ENCODE results near the gene CASZ1. TPM values are rescaled to one million over a fixed set of nuclear protein-coding genes. Genes with fewer than 3 reads are reported as not detected.

Gene CASZ1
- total RNA-seq, 1 experiment from 2014 or later, result 12.6 TPM

GRCh38 chr1:10593750-10594149 is 202.7 kb downstream of the CASZ1 start:
- TF ChIP-seq CTCF (IDR thresholded peaks at IDR 0.05; ENCODE audit: unreplicated experiment), result no peak
- CTCF ChIA-PET, result interaction anchor here (0.6 to 1.7 kb wide), 2 partner anchors 65 to 736 kb away, joined by 3 read pairs; no protein-coding TSS in a partner anchor
- H3K36me3 Mint-ChIP-seq (ENCODE audit: insufficient read depth, unreplicated experiment), result no peaks in the 10 kb centered on the region
- no TSS peak for BruUV-seq (replicated peaks)
- H3K4me3 Mint-ChIP-seq (ENCODE audit: low read depth, unreplicated experiment), result no peak overlapping the region
- H3K27me3 Mint-ChIP-seq (ENCODE audit: unreplicated experiment), result no peaks in the 10 kb centered on the region
- no peak for DNase-seq
- intact Hi-C loops (cut with micrococcal nuclease; ENCODE audit: unreplicated experiment), result loop anchor here (10.0 kb wide), 1 partner anchor 69 kb away; no protein-coding TSS in a partner anchor
- no peak overlapping the region for H3K27ac Mint-ChIP-seq (ENCODE audit: unreplicated experiment)
- H3K9me3 Mint-ChIP-seq (ENCODE audit: low read depth, unreplicated experiment), result no peaks in the 10 kb centered on the region
- peaks cover 27% of the 10 kb centered on the region for H3K4me1 Mint-ChIP-seq (ENCODE audit: low read depth, unreplicated experiment)

- intact Hi-C loops (cut with micrococcal nuclease; ENCODE audit: unreplicated experiment), result loop anchor here (10.0 kb wide), 1 partner anchor 68 kb away; no protein-coding TSS in a partner anchor
- no peaks in the 10 kb centered on the region for H3K36me3 Mint-ChIP-seq (ENCODE audit: insufficient read depth, unreplicated experiment)
- BruUV-seq (replicated peaks), result no TSS peak
- DNase-seq, result no peak
- TF ChIP-seq CTCF (IDR thresholded peaks at IDR 0.05; ENCODE audit: unreplicated experiment), result no peak
- no peaks in the 10 kb centered on the region for H3K9me3 Mint-ChIP-seq (ENCODE audit: low read depth, unreplicated experiment)
- no peak overlapping the region for H3K4me3 Mint-ChIP-seq (ENCODE audit: low read depth, unreplicated experiment)
- H3K4me1 Mint-ChIP-seq (ENCODE audit: low read depth, unreplicated experiment), result peaks cover 19% of the 10 kb centered on the region
- CTCF ChIA-PET, result interaction anchor here (1.7 kb wide), 1 partner anchor 64 kb away, joined by 3 read pairs; no protein-coding TSS in a partner anchor
- no peak overlapping the region for H3K27ac Mint-ChIP-seq (ENCODE audit: unreplicated experiment)
- H3K27me3 Mint-ChIP-seq (ENCODE audit: unreplicated experiment), result no peaks in the 10 kb centered on the region
These were observed 204.1 kb downstream of the CASZ1 start for GRCh38 chr1:10592373-10592772.

GRCh38 chr1:10591010-10591409 is 205.4 kb downstream of the CASZ1 start:
- intact Hi-C loops (cut with micrococcal nuclease; ENCODE audit: unreplicated experiment), result loop anchor here (10.0 kb wide), 1 partner anchor 66 kb away; no protein-coding TSS in a partner anchor
- CTCF ChIA-PET, result no interaction called here
- no TSS peak for BruUV-seq (replicated peaks)
- DNase-seq, result no peak
- peak overlapping the region; percentile 15 for H3K27ac Mint-ChIP-seq (ENCODE audit: unreplicated experiment)
- no peaks in the 10 kb centered on the region for H3K36me3 Mint-ChIP-seq (ENCODE audit: insufficient read depth, unreplicated experiment)
- no peak overlapping the region for H3K4me3 Mint-ChIP-seq (ENCODE audit: low read depth, unreplicated experiment)
- no peaks in the 10 kb centered on the region for H3K27me3 Mint-ChIP-seq (ENCODE audit: unreplicated experiment)
- H3K9me3 Mint-ChIP-seq (ENCODE audit: low read depth, unreplicated experiment), result no peaks in the 10 kb centered on the region
- TF ChIP-seq CTCF (IDR thresholded peaks at IDR 0.05; ENCODE audit: unreplicated experiment), result no peak
- H3K4me1 Mint-ChIP-seq (ENCODE audit: low read depth, unreplicated experiment), result peaks cover 12% of the 10 kb centered on the region

GRCh38 chr1:10589074-10589473 is 207.4 kb downstream of the CASZ1 start:
- TF ChIP-seq CTCF (IDR thresholded peaks at IDR 0.05; ENCODE audit: unreplicated experiment), result no peak
- H3K27ac Mint-ChIP-seq (ENCODE audit: unreplicated experiment), result no peak overlapping the region
- no peak for DNase-seq
- CTCF ChIA-PET, result no interaction called here
- peaks cover 7% of the 10 kb centered on the region for H3K4me1 Mint-ChIP-seq (ENCODE audit: low read depth, unreplicated experiment)
- H3K36me3 Mint-ChIP-seq (ENCODE audit: insufficient read depth, unreplicated experiment), result no peaks in the 10 kb centered on the region
- intact Hi-C loops (cut with micrococcal nuclease; ENCODE audit: unreplicated experiment), result no loop called here
- no peak overlapping the region for H3K4me3 Mint-ChIP-seq (ENCODE audit: low read depth, unreplicated experiment)
- H3K27me3 Mint-ChIP-seq (ENCODE audit: unreplicated experiment), result no peaks in the 10 kb centered on the region
- BruUV-seq (replicated peaks), result no TSS peak
- no peaks in the 10 kb centered on the region for H3K9me3 Mint-ChIP-seq (ENCODE audit: low read depth, unreplicated experiment)
